ENCODE measurements around the gene YIPF1. TPM values are rescaled to one million over a fixed set of nuclear protein-coding genes. Genes with fewer than 3 reads are reported as not detected.

Gene YIPF1
- polyA plus RNA-seq, 3 donors = 24.4 to 51.9 (median 42.1) TPM

DNA sequence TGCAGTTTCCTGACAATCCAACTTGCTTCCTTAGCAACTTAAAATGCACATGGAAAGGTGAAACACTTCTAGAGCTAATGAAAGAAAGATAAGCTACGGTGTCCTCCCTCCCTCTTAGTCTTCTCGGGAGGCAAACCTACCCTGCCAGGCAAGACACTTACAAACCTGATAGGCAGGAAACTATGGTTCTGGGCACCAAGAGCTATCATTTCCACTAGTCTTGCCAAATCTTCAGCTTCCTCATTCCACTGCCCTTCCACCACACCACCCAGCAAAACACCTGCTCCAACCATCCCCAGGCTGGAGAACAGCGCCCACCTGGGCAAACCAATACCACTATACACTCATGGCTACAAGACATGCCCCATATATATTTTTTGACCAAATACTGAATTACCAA lies 66.7 kb downstream of the YIPF1 start:
- peak overlapping the region in 3 of 7 donors; percentile 28 to 48 (median 47) for H3K27ac Mint-ChIP-seq

DNA sequence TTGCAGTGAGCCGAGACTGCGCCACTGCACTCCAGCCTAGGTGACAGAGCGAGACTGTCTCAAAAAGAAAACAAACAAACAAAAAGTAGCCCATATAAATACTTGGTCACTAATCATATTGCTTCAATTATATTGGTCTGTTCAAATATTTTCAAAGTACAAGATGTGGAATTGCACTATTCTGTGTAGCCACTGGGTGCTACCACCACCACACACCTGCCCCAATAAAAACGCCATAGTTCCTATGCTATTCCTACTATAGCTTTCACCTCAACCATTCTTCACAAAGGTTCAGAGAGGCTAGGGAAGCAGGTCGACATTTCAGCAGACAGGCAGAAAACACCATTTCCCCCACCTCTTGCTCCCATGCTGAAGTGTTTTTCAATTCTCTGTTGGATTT lies 68.2 kb downstream of the YIPF1 start:
- intact Hi-C loops (cut with micrococcal nuclease) = no loop called here
- Histone ChIP-seq H2AFZ (ENCODE audit: insufficient read depth, low read depth, low read length, poor library complexity, severe bottlenecking) (no peak overlapping the region), H3K9me3 (replicated peaks in 1 of 2; ENCODE audit: control insufficient read depth in 1 of 2, insufficient read depth in 1 of 2, low read length in 2 of 2) (no peaks in the 10 kb centered on the region), H3K4me1 (ENCODE audit: control insufficient read depth in 1 of 2, insufficient read depth in 2 of 2, low read length in 2 of 2) (no peaks in the 10 kb centered on the region), H3K9ac (ENCODE audit: insufficient read depth, low read length, poor library complexity, severe bottlenecking) (no peak overlapping the region), H3K4me2 (replicated peaks; ENCODE audit: extremely low read depth, low read length, poor library complexity, severe bottlenecking) (no peak overlapping the region), H4K20me1 (ENCODE audit: insufficient read depth, low read length) (no peaks in the 10 kb centered on the region), H3K27me3 (ENCODE audit: control insufficient read depth in 2 of 2, insufficient read depth in 2 of 2, low read length in 2 of 2) (no peaks in the 10 kb centered on the region), H3K27ac (ENCODE audit: low read depth in 1 of 2, low read length in 2 of 2) (no peak overlapping the region), H3K36me3 (replicated peaks in 1 of 2; ENCODE audit: control insufficient read depth in 1 of 2, insufficient read depth in 2 of 2, low read length in 2 of 2) (peaks cover 27 to 85% of the 10 kb centered on the region in 2 donors), H3K4me3 (replicated peaks in 1 of 3; ENCODE audit: low read depth in 2 of 3, low read length in 3 of 3) (no peak overlapping the region), H3K79me2 (ENCODE audit: insufficient read depth, low read length) (no peaks in the 10 kb centered on the region)
- Mint-ChIP-seq H3K36me3 (peaks cover 52 to 68% of the 10 kb centered on the region in 2 donors), H3K27me3 (ENCODE audit: low read depth in 3 of 3) (peaks cover 0 to 2% (median 0%) of the 10 kb centered on the region in 3 donors), H3K27ac (no peak overlapping the region), H3K4me3 (no peak overlapping the region), H3K4me1 (peaks cover 9% of the 10 kb centered on the region), H3K9me3 (peaks cover 0 to 3% (median 0%) of the 10 kb centered on the region in 7 donors)
- TF ChIP-seq, protein P1, sequence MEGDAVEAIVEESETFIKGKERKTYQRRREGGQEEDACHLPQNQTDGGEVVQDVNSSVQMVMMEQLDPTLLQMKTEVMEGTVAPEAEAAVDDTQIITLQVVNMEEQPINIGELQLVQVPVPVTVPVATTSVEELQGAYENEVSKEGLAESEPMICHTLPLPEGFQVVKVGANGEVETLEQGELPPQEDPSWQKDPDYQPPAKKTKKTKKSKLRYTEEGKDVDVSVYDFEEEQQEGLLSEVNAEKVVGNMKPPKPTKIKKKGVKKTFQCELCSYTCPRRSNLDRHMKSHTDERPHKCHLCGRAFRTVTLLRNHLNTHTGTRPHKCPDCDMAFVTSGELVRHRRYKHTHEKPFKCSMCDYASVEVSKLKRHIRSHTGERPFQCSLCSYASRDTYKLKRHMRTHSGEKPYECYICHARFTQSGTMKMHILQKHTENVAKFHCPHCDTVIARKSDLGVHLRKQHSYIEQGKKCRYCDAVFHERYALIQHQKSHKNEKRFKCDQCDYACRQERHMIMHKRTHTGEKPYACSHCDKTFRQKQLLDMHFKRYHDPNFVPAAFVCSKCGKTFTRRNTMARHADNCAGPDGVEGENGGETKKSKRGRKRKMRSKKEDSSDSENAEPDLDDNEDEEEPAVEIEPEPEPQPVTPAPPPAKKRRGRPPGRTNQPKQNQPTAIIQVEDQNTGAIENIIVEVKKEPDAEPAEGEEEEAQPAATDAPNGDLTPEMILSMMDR (IDR thresholded peaks at IDR 0.05) = no peak
- WGBS (ENCODE audit: insufficient coverage) = 100% methylated on average over 1 of the region's 5 CpGs
- DNase-seq = no peak

More for the DNA sequence above, 66.7 kb downstream of the YIPF1 start:
- Histone ChIP-seq H3K36me3 (replicated peaks in 1 of 2; ENCODE audit: control insufficient read depth in 1 of 2, insufficient read depth in 2 of 2, low read length in 2 of 2) (peaks cover 32 to 85% of the 10 kb centered on the region in 2 donors), H3K4me1 (ENCODE audit: control insufficient read depth in 1 of 2, insufficient read depth in 2 of 2, low read length in 2 of 2) (no peaks in the 10 kb centered on the region), H4K20me1 (ENCODE audit: insufficient read depth, low read length) (no peaks in the 10 kb centered on the region), H3K4me3 (replicated peaks in 1 of 3; ENCODE audit: low read depth in 2 of 3, low read length in 3 of 3) (no peak overlapping the region), H3K79me2 (ENCODE audit: insufficient read depth, low read length) (no peaks in the 10 kb centered on the region), H3K9me3 (replicated peaks in 1 of 2; ENCODE audit: control insufficient read depth in 1 of 2, insufficient read depth in 1 of 2, low read length in 2 of 2) (no peaks in the 10 kb centered on the region), H3K27ac (ENCODE audit: low read depth in 1 of 2, low read length in 2 of 2) (no peak overlapping the region), H2AFZ (ENCODE audit: insufficient read depth, low read depth, low read length, poor library complexity, severe bottlenecking) (no peak overlapping the region), H3K9ac (ENCODE audit: insufficient read depth, low read length, poor library complexity, severe bottlenecking) (no peak overlapping the region), H3K27me3 (ENCODE audit: control insufficient read depth in 2 of 2, insufficient read depth in 2 of 2, low read length in 2 of 2) (no peaks in the 10 kb centered on the region), H3K4me2 (replicated peaks; ENCODE audit: extremely low read depth, low read length, poor library complexity, severe bottlenecking) (no peak overlapping the region)
- 77% methylated on average over 3 of the region's 3 CpGs for WGBS (ENCODE audit: insufficient coverage)
- Mint-ChIP-seq H3K4me1 (peaks cover 9% of the 10 kb centered on the region), H3K9me3 (peaks cover 0 to 3% (median 0%) of the 10 kb centered on the region in 7 donors), H3K36me3 (peaks cover 48 to 65% of the 10 kb centered on the region in 2 donors), H3K27me3 (ENCODE audit: low read depth in 3 of 3) (peaks cover 0 to 2% (median 0%) of the 10 kb centered on the region in 3 donors), H3K4me3 (no peak overlapping the region)
- intact Hi-C loops (cut with micrococcal nuclease) = no loop called here
- no peak for DNase-seq
- TF ChIP-seq, protein P1 (IDR thresholded peaks at IDR 0.05) = no peak
